Activated T-helper 1 cell treated with anti-CD3 and anti-CD28 coated beads, Interleukin-12 subunit alpha, Interleukin-12 subunit beta, Interleukin-2, Interleukin-4 antibody, amounts not matched to agents 30 ng/mL and 10 ng/mL and 1 ng/mL, durations not matched to agents 14 hours and 24 hours and 36 hours (primary cell): ENCODE results near the gene SH3BGR. TPM values are rescaled to one million over a fixed set of nuclear protein-coding genes. Genes with fewer than 3 reads are reported as not detected.

Experiments
- DNase-seq: peaks from one replicate; pipeline ENCODE4 v3.0.0; 2021; ENCODE audit warnings: low spot score
- H3K27ac Mint-ChIP-seq: one replicate; pipeline ENCODE4 v1.8.0; 2021; ENCODE audit warnings: mild to moderate bottlenecking, mixed read lengths
- H3K27me3 Mint-ChIP-seq: one replicate; pipeline ENCODE4 v1.8.0; 2022; ENCODE audit warnings: mild to moderate bottlenecking, moderate library complexity, mixed read lengths; ENCODE audit not compliant: insufficient read depth
- H3K36me3 Mint-ChIP-seq: one replicate; pipeline ENCODE4 v1.8.0; 2021; ENCODE audit warnings: low read depth, mixed read lengths
- H3K4me1 Mint-ChIP-seq: one replicate; pipeline ENCODE4 v1.8.0; 2021; ENCODE audit warnings: low read depth, mixed read lengths
- H3K4me3 Mint-ChIP-seq: one replicate; pipeline ENCODE4 v1.8.0; 2021; ENCODE audit warnings: mild to moderate bottlenecking, moderate library complexity, mixed read lengths
- H3K9me3 Mint-ChIP-seq: one replicate; pipeline ENCODE4 v1.8.0; 2021; ENCODE audit warnings: mixed read lengths
- intact Hi-C: fragments of 100-400 bp; cut with micrococcal nuclease; formaldehyde crosslinking; loops from one replicate; pipeline ENCODE4 v1.15.1; 2024
- total RNA-seq: library from RNA; stranded (reverse); gene quantifications from 2 replicates; pipeline ENCODE4 v1.2.3, GENCODE V29; 2022

The SH3BGR gene
- total RNA-seq, 1 donor from 2014 or later = 1.7 TPM

GRCh38 chr21:39553331-39553730, 101.6 kb downstream of the SH3BGR start:
- intact Hi-C loops = no loop called here
- no peaks in the 10 kb centered on the region for H3K27me3 Mint-ChIP-seq
- DNase-seq = no peak
- H3K4me1 Mint-ChIP-seq = no peaks in the 10 kb centered on the region
- no peak overlapping the region for H3K4me3 Mint-ChIP-seq
- H3K27ac Mint-ChIP-seq = no peak overlapping the region
- no peaks in the 10 kb centered on the region for H3K36me3 Mint-ChIP-seq
- H3K9me3 Mint-ChIP-seq = no peaks in the 10 kb centered on the region

DNA sequence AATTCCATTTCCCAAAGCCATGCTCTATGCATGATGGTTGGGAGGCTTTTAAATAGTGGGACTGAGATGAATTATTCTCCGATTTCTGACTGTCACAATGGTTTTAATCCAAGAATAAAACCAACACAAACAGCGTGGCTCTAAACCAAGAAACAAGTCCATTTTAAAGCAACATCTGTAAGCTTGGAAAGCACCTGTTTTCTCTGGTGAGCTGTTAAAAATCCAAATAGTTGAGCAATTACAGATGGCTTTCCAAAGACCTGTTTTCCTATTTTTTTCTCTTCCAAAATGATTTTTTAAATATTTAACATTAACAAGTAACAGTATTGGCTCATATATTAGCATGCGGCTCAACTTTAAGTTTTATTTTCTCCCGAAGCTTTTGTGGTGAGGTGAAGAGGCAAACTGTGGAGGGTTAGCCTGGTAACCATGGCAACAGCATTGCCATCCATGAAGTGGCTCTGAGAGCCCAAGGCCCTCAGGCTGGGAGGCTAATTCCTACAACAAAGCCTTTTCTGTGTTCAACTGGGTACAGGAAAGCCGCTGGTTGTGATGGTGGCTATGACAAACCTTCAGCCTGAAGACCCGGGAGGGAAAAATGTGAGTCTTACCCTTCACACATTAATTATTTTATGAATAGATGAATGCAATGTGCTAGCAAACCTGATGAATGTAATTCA, 104.3 kb downstream of the SH3BGR start:
- no peaks in the 10 kb centered on the region for H3K4me1 Mint-ChIP-seq
- intact Hi-C loops = no loop called here
- DNase-seq = no peak
- H3K27ac Mint-ChIP-seq = no peak overlapping the region
- no peaks in the 10 kb centered on the region for H3K9me3 Mint-ChIP-seq
- H3K4me3 Mint-ChIP-seq = no peak overlapping the region
- no peaks in the 10 kb centered on the region for H3K27me3 Mint-ChIP-seq
- no peaks in the 10 kb centered on the region for H3K36me3 Mint-ChIP-seq

GRCh38 chr21:39559511-39559910, 107.7 kb downstream of the SH3BGR start:
- intact Hi-C loops = no loop called here
- Mint-ChIP-seq H3K36me3 (no peaks in the 10 kb centered on the region), H3K27ac (no peak overlapping the region), H3K4me3 (no peak overlapping the region), H3K27me3 (no peaks in the 10 kb centered on the region), H3K9me3 (no peaks in the 10 kb centered on the region), H3K4me1 (no peaks in the 10 kb centered on the region)
- no peak for DNase-seq

GRCh38 chr21:39561140-39561539, 109.4 kb downstream of the SH3BGR start:
- DNase-seq = no peak
- Mint-ChIP-seq H3K36me3 (no peaks in the 10 kb centered on the region), H3K4me3 (no peak overlapping the region), H3K27ac (no peak overlapping the region), H3K27me3 (no peaks in the 10 kb centered on the region), H3K4me1 (no peaks in the 10 kb centered on the region), H3K9me3 (no peaks in the 10 kb centered on the region)
- intact Hi-C loops = no loop called here

GRCh38 chr21:39562791-39563770, 111.3 kb downstream of the SH3BGR start:
- H3K4me1 Mint-ChIP-seq = no peaks in the 10 kb centered on the region
- H3K27me3 Mint-ChIP-seq = no peaks in the 10 kb centered on the region
- no peaks in the 10 kb centered on the region for H3K9me3 Mint-ChIP-seq
- no peak overlapping the region for H3K27ac Mint-ChIP-seq
- intact Hi-C loops = no loop called here
- no peaks in the 10 kb centered on the region for H3K36me3 Mint-ChIP-seq
- DNase-seq = no peak
- H3K4me3 Mint-ChIP-seq = no peak overlapping the region

DNA sequence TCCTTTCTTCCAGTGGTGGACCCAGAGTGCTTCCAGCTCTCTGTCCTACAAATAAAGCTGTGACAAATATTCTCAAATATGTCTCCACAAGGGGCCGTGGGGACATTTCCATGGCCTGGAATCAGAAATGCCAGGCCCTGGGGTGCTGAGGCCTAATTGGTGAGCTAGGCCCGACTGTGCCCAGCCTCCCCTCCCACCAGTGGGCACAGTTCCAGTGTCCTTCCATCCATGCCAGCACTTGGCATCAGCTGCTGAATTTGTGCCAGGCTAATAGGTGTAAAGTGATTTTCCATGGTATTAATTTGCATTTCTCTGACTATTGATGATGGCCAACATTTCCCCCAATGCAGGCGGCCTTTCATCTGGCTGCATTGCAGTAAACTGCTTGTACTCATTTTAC, 112.4 kb downstream of the SH3BGR start:
- no peak overlapping the region for H3K4me3 Mint-ChIP-seq
- no peaks in the 10 kb centered on the region for H3K4me1 Mint-ChIP-seq
- no peak for DNase-seq
- H3K9me3 Mint-ChIP-seq = no peaks in the 10 kb centered on the region
- intact Hi-C loops = no loop called here
- no peaks in the 10 kb centered on the region for H3K27me3 Mint-ChIP-seq
- no peaks in the 10 kb centered on the region for H3K36me3 Mint-ChIP-seq
- H3K27ac Mint-ChIP-seq = no peak overlapping the region

Other genes with a start within 250 kb of the SH3BGR start
- 34.7 and 38.1 TPM in 2 replicates for gene BRWD1, start 138.3 kb upstream of the SH3BGR start, total RNA-seq
- 313 and 314 TPM in 2 replicates for gene HMGN1, start 102.9 kb upstream of the SH3BGR start, total RNA-seq
- not detected in 2 replicates for gene LCA5L, start 6.2 kb upstream of the SH3BGR start, total RNA-seq
- not detected in 2 replicates for gene B3GALT5, start 161.0 kb downstream of the SH3BGR start, total RNA-seq